ELF-1 (cell line): ENCODE results near the gene KDM2B.

Experiments
- DNase-seq: peaks from one replicate; pipeline ENCODE4 v3.0.0-alpha.2; 2016; ENCODE audit warnings: low read depth, low spot score

Gene KDM2B

GRCh38 chr12:121430833-121431415 is 149.9 kb downstream of the KDM2B start:
- no peak for DNase-seq

DNA sequence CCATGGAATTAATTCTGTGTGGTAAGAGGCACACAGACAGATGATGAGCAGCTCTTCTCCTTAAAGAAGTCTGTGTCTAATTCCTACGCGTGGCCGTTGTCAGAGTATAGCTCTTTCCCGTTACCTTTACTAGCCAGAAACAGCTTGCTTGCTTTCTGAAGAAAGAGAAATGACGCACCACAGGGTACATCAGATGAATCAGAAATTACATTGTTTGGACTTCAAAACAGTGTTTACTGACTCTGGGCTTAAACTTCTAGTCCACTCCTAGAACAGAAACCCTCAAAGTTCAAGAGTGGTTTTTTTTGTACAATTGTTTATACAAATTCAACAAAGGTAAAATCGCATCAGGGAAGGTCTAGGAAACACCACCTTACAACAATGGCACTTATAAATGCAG is 151.9 kb downstream of the KDM2B start:
- no peak for DNase-seq

DNA sequence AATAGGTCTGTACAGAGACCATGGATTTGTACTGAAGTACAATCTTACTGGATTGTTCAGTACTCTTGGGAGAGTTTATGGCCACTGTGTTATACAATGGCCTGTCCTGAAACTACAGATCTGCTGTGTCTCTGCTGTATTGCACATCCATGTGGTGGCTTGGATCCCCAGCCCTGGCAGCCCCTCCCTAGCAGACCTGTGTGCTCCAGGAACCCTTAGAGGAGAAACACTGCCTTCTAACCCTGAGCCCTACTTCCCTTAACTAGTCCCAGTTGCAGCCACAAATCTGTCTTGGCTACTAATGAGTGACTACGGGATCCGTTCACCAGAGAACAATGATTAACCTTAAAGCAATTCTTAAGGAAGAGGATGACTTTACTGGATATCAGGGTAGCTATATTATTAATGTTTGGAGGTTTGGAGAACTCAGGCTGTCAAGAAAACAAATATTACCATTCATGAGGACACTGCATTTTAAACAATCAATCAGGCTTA is 153.2 kb downstream of the KDM2B start:
- no peak for DNase-seq

GRCh38 chr12:121424624-121424975 is 156.2 kb downstream of the KDM2B start:
- no peak for DNase-seq

DNA sequence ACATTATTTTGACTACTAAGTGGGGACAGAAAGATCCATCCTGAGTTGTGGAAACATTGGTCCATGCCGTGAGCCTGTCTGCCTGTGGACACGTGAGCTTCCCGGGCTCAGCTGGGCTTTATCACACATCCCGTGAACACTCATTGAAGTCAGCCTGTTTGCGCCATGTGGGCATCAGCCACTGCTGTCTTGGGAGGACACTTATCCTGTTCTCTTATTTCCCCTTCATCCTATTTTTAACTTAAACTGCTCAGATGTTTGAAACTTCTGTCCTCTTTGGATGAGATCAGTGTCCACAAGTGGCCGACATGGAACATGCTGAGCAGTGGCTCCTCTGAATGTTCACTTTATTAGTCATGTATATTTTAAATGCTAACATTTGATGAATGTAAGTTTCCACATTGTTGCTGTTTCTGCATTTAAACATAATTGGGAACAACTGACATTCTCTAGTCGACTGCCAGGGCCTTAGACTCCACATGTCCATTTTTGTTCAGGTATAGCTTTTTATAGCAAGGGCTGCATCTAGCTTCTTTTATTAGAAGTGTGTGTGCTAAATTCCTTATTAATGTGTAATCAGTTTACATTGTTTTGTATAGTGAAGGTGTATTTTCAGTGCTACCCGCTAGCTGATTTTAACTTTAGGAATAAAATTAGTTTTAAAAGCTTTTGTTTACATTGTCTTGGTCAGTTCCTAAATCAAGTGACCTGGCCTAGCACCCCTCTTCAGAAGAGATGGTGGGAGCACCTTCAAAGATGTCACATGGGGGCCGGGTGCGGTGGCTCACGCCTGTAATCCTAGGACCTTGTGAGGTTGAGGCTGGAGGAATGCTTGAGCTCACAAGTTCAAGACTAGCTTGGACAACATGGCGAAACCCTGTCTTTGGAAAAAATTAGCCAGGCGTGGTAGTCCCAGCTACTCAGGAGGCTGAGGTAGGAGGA is 156.9 kb downstream of the KDM2B start:
- DNase-seq = no peak

DNA sequence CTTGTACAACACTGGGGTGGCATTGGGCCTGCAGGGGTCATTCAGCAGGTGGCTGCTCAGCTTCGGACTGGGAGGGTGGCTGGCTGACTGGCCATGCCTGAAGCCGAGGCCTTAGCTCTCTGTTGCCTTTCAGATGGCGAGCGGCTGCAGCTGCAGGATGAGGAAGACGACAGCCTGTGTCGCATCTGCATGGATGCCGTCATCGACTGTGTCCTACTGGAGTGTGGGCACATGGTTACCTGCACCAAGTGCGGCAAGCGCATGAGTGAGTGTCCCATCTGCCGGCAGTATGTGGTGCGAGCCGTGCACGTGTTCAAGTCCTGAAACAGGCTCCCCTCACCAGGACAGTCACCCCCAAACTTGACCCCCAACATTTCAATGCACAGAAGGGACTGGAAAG is 157.6 kb downstream of the KDM2B start:
- no peak for DNase-seq

- DNase-seq = no peak
These were observed 160.7 kb downstream of the KDM2B start for GRCh38 chr12:121420109-121420508.

DNA sequence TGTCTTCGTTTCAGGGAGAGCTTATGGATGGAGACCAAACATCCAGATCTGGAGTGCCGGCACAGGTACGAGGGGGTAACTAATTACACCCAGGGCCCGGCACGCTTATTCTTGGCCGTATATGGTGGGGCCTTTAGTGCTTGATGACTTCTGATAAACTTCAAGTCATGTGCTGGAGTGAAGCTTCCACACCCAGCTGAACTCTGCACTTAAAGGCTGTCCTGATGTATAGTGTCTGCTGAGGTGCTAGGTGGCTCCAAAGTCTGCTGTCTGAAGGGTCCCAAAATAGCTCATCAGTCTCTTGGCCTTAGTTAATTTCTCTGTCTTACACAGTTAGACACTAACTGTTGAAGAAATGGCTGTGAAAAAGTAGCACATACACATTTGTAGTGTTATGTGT is 163.0 kb downstream of the KDM2B start:
- DNase-seq = no peak

- no peak for DNase-seq
These were observed 166.9 kb downstream of the KDM2B start for GRCh38 chr12:121413917-121414316.

DNA sequence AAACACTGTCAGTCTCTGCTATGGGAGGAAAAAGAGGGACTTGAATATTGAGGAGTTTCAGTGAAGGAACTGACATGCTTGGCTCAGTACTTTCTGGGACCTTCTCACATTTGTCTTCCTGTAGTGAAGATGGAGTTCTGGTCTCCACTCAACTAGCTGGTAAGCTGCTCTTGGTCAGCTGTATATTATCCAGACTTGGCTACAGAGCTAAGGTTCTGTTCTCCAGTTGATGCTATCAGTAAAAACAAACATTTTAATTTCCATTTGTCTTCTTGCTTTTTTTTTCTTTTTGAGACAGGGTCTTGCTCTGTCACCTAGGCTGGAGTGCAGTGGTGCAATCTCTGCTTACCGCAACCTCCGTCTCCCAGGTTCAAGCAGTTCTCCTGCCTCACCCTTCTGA is 175.6 kb downstream of the KDM2B start:
- DNase-seq = no peak

DNA sequence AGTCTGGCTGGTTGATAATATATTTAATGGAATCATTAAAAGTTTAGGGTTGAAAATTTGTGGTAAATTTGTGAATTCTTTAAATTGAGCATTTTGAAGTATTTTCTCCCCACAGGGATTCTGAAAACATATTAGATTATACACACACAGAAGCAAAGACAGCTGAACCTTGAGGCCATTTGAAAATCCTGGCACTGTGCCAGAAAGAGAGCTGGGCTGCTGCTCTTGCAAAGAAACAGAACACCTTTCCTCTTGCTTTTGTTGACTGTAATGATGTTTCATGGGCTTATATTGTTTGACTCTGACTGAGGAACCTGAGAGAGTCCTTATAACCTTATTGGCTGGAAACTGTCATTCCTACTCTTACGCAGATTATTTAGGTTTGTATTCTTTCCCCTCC is 176.1 kb downstream of the KDM2B start:
- DNase-seq = no peak

DNA sequence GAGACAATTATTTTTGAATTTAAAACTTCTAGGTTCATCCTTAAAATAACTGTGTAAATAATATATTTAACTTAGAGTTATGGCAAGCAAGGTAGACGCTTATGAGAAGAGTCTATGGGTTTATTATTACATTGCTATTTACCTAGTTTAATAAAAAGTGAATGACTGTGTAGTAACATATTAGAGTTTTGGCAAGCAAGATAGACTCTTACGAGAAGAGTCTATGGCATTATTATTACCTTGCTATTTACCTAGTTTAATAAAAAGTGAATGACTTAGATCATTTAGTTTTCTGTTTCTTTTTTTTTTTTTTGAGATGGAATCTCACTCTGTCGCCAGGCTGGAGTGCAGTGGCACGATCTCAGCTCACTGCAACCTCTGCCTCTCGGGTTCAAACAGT is 177.1 kb downstream of the KDM2B start:
- no peak for DNase-seq

DNA sequence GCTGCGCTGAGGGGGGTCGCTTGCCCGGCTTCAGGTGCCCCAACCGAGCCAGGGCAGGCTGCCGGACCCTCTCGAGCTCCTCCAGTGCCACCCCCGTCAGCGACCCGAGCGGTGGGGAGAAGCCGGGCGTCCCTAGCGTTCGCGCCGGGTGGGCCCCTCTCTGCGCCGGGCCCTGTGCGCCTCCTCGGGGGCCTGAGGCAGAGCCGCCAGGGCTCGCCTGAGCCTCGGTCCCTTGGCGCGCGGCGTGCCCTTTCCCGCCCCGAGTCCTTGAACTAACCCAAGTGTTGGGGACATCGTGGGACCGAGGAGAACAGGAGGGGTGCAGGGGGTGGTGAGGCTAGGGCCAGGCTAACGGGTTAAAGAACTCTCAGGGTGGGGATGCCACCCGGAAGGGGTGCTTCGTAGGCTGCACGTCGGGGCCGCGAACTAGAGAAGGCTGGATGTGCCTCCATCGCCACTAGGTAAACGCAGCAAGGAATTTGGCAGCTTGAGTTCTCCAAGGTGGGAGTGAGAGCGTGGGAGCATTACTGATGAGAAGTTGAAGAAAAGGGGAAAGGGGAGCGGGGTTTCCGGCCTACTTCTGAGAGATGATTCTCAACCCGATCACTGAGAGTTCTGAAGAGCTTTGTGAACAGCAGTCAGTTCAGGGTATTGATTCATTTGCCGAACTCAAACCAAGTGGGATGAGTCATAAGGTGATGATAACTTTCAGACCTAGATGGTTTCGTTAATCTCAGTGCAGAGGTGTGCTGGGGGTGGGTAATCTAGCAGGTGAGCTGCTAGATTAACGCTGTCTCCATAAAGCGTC is 180.3 kb downstream of the KDM2B start:
- peak; percentile 62 for DNase-seq

- DNase-seq = peak; percentile 100
These were observed 181.2 kb downstream of the KDM2B start, which contains the start of gene RNF34 for GRCh38 chr12:121399391-121400331. RNF34 (plus strand) TSS chr12:121400118; CDS start chr12:121400213, 95 bp downstream.

DNA sequence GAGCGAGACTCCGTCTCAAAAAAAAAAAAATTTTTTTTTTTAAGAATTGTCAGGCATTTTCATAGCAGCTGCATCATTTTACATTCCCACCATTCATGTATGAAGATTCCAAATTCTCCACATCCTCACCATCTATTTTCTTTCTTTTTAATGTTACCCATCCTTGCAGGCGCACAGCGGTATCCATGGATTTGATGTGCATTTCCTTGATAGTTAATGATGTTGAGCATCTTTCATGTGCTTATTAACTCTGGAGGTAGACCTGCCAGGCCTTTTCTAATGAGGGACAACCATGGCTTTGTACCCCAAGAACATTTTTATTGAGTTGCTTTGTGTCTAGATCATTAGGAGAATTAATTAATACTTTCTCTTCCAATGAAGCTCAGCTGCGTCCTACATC is 182.5 kb downstream of the KDM2B start:
- no peak for DNase-seq

DNA sequence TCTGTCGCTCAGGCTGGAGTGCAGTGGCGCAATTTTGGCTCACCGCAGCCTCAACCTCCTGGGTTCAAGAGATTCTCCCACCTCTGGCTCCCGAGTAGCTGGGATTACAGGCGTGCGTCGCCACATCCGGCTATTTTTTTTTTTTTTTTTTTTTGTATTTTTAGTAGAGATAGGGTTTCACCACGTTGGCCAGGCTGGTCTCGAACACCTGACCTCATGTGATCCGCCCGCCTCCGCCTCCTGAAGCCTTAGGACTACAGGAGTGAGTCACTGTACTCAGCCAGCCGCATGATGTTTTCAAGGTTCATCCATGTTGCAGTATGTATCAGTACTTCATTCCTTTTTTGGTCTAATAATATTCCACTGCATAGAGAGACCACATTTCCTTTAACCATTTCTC is 183.3 kb downstream of the KDM2B start:
- DNase-seq = no peak

GRCh38 chr12:121392325-121392716 is 188.5 kb downstream of the KDM2B start:
- no peak for DNase-seq

DNA sequence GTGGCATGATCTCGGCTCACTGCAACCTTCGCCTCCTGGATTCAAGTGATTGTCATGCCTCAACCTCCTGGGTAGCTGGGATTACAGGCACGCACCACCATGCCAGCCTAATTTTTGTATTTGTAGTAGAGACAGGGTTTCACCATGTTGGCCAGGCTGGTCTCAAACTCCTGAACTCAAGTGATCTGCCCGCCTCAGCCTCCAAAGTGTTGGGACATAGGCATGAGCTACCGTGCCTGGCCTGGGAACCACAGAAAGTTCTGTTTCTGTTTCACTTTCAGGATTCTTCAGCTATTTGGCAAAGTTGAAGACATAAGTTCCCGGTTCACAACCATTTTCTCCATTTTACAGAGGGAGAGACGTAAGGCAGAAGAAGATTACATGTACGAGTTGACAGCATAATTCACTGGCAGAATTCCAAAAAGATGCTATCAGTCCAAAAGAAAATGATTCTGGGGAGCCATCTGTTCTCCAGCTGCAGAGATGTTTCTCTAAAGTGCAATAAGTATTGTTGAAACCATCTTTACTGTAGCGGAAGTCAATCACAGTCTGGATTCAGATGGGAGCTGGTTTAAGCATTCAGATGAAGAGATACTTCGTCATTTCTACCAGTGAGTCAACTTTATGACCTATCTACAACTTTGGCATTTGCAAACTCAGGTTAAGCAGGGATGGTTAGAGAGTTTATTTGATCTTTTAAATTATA is 189.1 kb downstream of the KDM2B start:
- DNase-seq = no peak

DNA sequence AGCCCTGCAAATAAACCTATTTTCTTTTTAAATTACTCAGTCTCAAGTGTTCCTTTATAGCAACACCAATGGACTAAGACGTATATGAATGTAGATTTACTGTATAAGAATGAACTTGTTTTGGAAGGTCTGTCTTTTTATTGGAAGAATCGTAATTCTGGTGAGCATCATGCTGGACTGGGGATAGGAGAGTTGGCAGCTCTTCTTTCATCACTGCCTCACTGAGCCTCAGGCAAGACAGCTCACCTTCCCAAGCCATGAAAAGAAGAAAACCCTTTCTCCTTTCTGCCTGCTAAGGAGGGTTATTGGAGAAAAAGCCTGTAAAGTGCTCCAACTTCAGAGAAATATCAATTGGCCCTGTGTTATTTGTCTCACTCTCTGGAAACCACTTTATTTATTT is 190.0 kb downstream of the KDM2B start:
- DNase-seq = no peak

DNA sequence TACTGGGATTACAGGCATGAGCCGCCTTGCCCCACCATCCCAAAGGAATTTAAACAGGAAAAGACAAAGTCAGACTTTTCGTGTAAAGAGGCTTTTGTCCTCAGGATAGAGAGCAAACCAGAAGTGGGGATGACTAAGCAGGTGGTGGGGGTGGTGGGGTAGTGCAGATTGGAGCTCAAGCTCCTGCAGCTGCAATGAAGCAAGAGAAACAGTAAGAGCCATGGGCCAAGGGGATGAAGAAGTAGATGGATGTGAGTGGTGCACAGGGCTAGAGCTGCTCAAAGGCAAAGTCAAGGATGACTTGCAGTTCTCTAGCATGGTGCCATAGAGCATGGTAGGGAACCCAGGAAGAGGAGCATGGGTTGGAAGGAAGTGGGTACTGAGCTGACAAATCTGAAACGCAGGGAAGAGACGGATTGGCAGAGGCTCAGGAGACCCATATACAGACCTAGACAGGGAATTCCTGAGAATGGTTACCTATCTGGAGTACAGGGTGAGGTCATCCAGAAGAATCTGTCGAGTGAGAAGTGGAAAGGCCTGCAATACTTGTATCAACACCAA is 192.3 kb downstream of the KDM2B start:
- no peak for DNase-seq
